Body of pancreas (tissue), 4 donors: Measurements from ENCODE around the gene MLEC.
"Not testable (repeated sequence)": the region's sequence is repeated elsewhere in the genome, so short reads cannot be mapped to it uniquely, and the experiment has no call there.

Source experiments
- POLR2A ChIP-seq, 3 donors: fragments of 450-650 bp; IDR thresholded peaks; one replicate each; pipeline ENCODE4 v1.6.1; 2016; ENCODE audit warnings: antibody characterized with exemption in 3 of 3, mild to moderate bottlenecking in 2 of 3
- TF ChIP-seq, protein P1 (sequence below), 7 experiments: fragments of 450-650 bp in 4 of 7; fragments of 200-600 bp in 3 of 7; sonication (generic) in 3 of 7; IDR thresholded peaks; one replicate each; pipeline ENCODE4 v1.5.1; 2016 to 2019; ENCODE audit warnings: antibody characterized with exemption in 7 of 7

- TF ChIP-seq, protein P1, sequence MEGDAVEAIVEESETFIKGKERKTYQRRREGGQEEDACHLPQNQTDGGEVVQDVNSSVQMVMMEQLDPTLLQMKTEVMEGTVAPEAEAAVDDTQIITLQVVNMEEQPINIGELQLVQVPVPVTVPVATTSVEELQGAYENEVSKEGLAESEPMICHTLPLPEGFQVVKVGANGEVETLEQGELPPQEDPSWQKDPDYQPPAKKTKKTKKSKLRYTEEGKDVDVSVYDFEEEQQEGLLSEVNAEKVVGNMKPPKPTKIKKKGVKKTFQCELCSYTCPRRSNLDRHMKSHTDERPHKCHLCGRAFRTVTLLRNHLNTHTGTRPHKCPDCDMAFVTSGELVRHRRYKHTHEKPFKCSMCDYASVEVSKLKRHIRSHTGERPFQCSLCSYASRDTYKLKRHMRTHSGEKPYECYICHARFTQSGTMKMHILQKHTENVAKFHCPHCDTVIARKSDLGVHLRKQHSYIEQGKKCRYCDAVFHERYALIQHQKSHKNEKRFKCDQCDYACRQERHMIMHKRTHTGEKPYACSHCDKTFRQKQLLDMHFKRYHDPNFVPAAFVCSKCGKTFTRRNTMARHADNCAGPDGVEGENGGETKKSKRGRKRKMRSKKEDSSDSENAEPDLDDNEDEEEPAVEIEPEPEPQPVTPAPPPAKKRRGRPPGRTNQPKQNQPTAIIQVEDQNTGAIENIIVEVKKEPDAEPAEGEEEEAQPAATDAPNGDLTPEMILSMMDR (IDR thresholded peaks at IDR 0.05): not testable (repeated sequence)
- not testable (repeated sequence) for TF ChIP-seq POLR2A (IDR thresholded peaks at IDR 0.05)
Observed at GRCh38 chr12:120670237-120670636, 16.7 kb upstream of the MLEC start.
